Common myeloid progenitor, CD34-positive (primary cell): ENCODE measurements around the gene IGSF21.
"Not testable (repeated sequence)": the region's sequence is repeated elsewhere in the genome, so short reads cannot be mapped to it uniquely, and the experiment has no call there.

Experiments
- CTCF ChIA-PET: fragments of 350-600 bp; sonication (Branson Sonifier 250); formaldehyde crosslinking; loops from one replicate; lab custom pipeline; 2021; ENCODE audit warnings: antibody characterized with exemption; lab: Charles Lee
- POLR2A ChIA-PET: fragments of 350-600 bp; sonication (Branson Sonifier 250); formaldehyde crosslinking; loops from one replicate; lab custom pipeline; 2021; ENCODE audit warnings: antibody characterized with exemption; lab: Charles Lee
- DNase-seq, 3 donors: peaks; one replicate each; pipeline versions ENCODE4 v3.0.0 to v3.0.0-alpha.2; 2013
- H3K27ac ChIP-seq, 2 experiments: 1 replicate in 1 of 2; 2 replicates in 1 of 2; pipeline ENCODE4 v1.7.0; 2013; ENCODE audit warnings: inconsistent platforms in 2 of 2, low read length in 2 of 2, mild to moderate bottlenecking in 2 of 2, low read depth in 1 of 2, moderate library complexity in 1 of 2; ENCODE audit not compliant: severe bottlenecking in 2 of 2, insufficient read depth in 1 of 2, poor library complexity in 1 of 2
- H3K27me3 ChIP-seq, 5 experiments: replicated peaks in 2 of 5; 1 replicate in 3 of 5; 2 replicates in 2 of 5; pipeline versions ENCODE4 v1.6.1 to v1.7.0; 2013; ENCODE audit warnings: low read length in 4 of 5, mild to moderate bottlenecking in 2 of 5, moderate library complexity in 2 of 5, inconsistent platforms in 1 of 5; ENCODE audit not compliant: insufficient read depth in 5 of 5, control insufficient read depth in 4 of 5
- H3K36me3 ChIP-seq, 4 experiments: 1 replicate in 2 of 4; 2 replicates in 2 of 4; pipeline versions ENCODE4 v1.6.1 to v1.7.0; 2013; ENCODE audit warnings: low read length in 3 of 4, control low read depth in 1 of 4, mild to moderate bottlenecking in 1 of 4; ENCODE audit not compliant: control insufficient read depth in 4 of 4, insufficient read depth in 4 of 4
- H3K4me1 ChIP-seq, 4 experiments: 1 replicate in 3 of 4; 2 replicates in 1 of 4; pipeline versions ENCODE4 v1.6.1 to v1.7.1; 2013; ENCODE audit warnings: low read length in 3 of 4, mild to moderate bottlenecking in 3 of 4, control low read depth in 1 of 4, inconsistent platforms in 1 of 4, moderate library complexity in 1 of 4; ENCODE audit not compliant: control insufficient read depth in 4 of 4, insufficient read depth in 4 of 4; ENCODE audit errors: control extremely low read depth in 1 of 4
- H3K4me3 ChIP-seq, 7 experiments: 1 replicate in 4 of 7; 2 replicates in 3 of 7; pipeline versions ENCODE4 v1.5.1 to v1.7.0; 2013; ENCODE audit warnings: mild to moderate bottlenecking in 7 of 7, low read length in 6 of 7, moderate library complexity in 6 of 7, inconsistent platforms in 2 of 7, low read depth in 2 of 7, control low read depth in 1 of 7; ENCODE audit not compliant: insufficient read depth in 4 of 7, control insufficient read depth in 1 of 7; ENCODE audit errors: extremely low read depth in 1 of 7
- H3K9me3 ChIP-seq, 5 experiments: 1 replicate in 4 of 5; 2 replicates in 1 of 5; pipeline versions ENCODE4 v1.6.1 to v1.7.1; 2013; ENCODE audit warnings: low read length in 4 of 5, mild to moderate bottlenecking in 2 of 5, inconsistent platforms in 1 of 5, low read depth in 1 of 5, moderate library complexity in 1 of 5; ENCODE audit not compliant: control insufficient read depth in 4 of 5, insufficient read depth in 2 of 5; ENCODE audit errors: control extremely low read depth in 1 of 5
- WGBS: methylation state at CpG from one replicate; pipeline ENCODE4 v1.1.5; 2013; ENCODE audit not compliant: insufficient coverage; 5-methylcytosine and 5-hydroxymethylcytosine counted together

The IGSF21 gene

GRCh38 chr1:18415448-18416027 lies 307.9 kb downstream of the IGSF21 start:
- H3K4me1 ChIP-seq = no peaks in the 10 kb centered on the region
- POLR2A ChIA-PET = no interaction called here
- H3K36me3 ChIP-seq = no peaks in the 10 kb centered on the region
- H3K4me3 ChIP-seq = no peak overlapping the region
- H3K27me3 ChIP-seq = peaks cover 0 to 8% (median 0%) of the 10 kb centered on the region in 5 experiments
- H3K27ac ChIP-seq = no peak overlapping the region
- 100% methylated on average over 1 of the region's 2 CpGs for WGBS
- CTCF ChIA-PET = no interaction called here
- DNase-seq = no peak
- H3K9me3 ChIP-seq = peaks cover 0 to 21% (median 10%) of the 10 kb centered on the region in 5 experiments

GRCh38 chr1:18416126-18416525 lies 308.5 kb downstream of the IGSF21 start:
- WGBS = 64% methylated on average over 4 of the region's 5 CpGs
- CTCF ChIA-PET = not testable (repeated sequence)

DNA sequence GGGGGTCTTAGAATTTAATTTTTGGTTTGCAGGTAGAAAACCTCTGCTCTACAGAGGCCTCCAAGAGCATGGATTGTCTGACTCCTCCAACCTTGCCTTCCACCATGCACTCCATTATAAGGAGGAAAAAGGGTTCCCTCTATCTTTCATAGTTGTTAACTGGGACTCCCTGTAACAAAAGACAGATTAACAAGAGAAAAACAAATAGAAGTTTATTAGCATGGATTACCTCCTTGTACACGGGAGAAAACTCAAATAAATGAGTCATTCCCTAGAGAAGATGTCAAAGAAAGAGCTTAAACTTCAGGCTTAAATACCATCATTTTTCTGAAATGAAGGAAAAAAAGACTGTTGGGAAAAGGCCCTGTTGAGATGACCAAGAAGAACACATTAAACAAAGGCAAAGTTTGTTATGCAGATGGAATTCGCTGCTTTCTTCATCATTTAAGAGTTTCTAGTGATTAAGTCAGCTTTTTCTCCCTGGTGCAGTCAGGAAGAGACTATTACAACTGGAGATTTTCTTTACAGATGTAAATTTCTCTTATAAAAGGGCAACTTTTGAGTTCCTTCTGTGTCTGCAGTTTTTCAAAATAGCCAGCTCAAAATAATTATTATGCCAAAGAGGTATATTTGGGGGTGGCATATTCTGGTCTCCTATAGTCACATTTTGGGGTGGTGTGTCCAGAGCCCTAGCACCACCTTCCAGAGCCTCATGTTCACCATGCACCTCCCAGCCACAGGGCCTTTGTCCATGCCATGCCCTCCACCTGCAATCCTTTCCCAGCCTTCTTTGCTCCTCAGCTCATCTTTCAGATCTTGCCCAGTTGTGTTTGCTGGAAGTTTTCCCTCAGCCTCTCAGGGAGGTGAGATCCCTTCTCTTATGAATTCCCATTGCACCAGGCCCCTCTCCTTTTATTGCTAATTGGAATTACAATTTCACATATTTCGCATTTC lies 310.0 kb downstream of the IGSF21 start:
- Histone ChIP-seq H3K9me3 (peaks cover 0 to 7% (median 3%) of the 10 kb centered on the region in 5 experiments), H3K27me3 (peaks cover 0 to 9% (median 0%) of the 10 kb centered on the region in 5 experiments), H3K4me1 (no peaks in the 10 kb centered on the region), H3K27ac (no peak overlapping the region), H3K4me3 (no peak overlapping the region), H3K36me3 (no peaks in the 10 kb centered on the region)
- ChIA-PET CTCF (interaction anchor here (0.6 kb wide), 1 partner anchor 785 kb away, joined by 3 read pairs; no protein-coding TSS in a partner anchor), POLR2A (no interaction called here)
- DNase-seq = no peak
- WGBS = 83% methylated on average over 3 of the region's 3 CpGs

More at GRCh38 chr1:18416126-18416525, 308.5 kb downstream of the IGSF21 start:
- peaks cover 0 to 20% (median 10%) of the 10 kb centered on the region in 5 experiments for H3K9me3 ChIP-seq
- DNase-seq, H3K36me3 ChIP-seq, POLR2A ChIA-PET, H3K4me1 ChIP-seq, H3K4me3 ChIP-seq, H3K27ac ChIP-seq, H3K27me3 ChIP-seq: not testable (repeated sequence)

- Histone ChIP-seq H3K27me3 (peaks cover 0 to 9% (median 0%) of the 10 kb centered on the region in 5 experiments), H3K4me3 (no peak overlapping the region), H3K36me3 (no peaks in the 10 kb centered on the region), H3K9me3 (no peaks in the 10 kb centered on the region), H3K4me1 (no peaks in the 10 kb centered on the region), H3K27ac (no peak overlapping the region)
- CTCF ChIA-PET = no interaction called here
- DNase-seq = no peak
- POLR2A ChIA-PET = no interaction called here
- 90% methylated on average over 4 of the region's 6 CpGs for WGBS
Observed at GRCh38 chr1:18419113-18419844, 311.7 kb downstream of the IGSF21 start.

DNA sequence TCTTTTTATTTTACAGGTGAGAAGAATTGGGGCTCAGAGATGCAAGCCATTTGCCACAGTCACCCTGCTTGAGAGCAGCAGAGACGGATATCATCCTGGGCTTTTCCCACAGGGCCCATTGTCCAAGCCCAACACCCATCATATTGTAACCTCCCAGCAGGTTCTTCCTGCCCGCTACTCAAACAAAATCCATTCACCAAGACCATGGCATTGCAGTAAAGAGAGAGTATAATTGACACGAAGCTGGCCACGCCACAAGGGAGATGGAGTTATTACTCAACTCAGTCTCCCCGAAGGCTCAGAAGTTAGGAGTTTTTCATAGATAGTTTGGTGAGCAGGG lies 312.2 kb downstream of the IGSF21 start:
- Histone ChIP-seq H3K4me3 (no peak overlapping the region), H3K9me3 (no peaks in the 10 kb centered on the region), H3K27me3 (peaks cover 0 to 9% (median 0%) of the 10 kb centered on the region in 5 experiments), H3K36me3 (no peaks in the 10 kb centered on the region), H3K27ac (no peak overlapping the region), H3K4me1 (no peaks in the 10 kb centered on the region)
- 94% methylated on average over 4 of the region's 5 CpGs for WGBS
- no peak for DNase-seq
- ChIA-PET POLR2A (no interaction called here), CTCF (no interaction called here)

DNA sequence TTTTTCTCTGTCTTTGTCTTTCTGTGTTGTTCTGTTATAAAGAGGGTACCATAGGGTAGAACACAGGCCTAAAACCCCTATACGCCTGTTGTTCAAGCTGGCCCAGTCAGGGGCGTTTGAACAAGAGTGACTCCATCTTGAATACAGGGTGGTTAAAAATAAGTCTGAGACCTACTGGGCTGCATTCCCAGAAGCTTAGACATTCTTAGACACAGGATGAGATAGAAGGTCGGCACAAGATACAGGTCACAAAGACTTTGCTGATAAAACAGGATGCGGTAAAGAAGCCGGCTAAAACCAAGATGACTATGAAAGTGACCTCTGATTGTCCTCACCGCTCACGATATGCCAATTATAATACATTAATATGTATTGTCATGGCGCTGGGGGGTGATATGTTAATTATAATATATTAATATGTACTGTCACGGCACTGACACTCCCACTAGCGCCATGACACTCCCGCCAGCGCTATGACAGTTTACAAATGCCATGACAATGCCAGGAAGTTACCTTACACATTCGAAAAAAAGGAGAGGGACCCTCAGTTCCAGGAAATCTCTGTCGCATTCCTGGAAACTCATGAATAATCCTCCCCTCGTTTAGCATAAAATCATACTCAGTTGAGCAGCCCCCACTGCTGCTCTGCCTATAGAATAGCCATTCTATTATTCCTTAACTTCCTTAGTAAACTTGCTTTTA lies 314.6 kb downstream of the IGSF21 start:
- CTCF ChIA-PET = no interaction called here
- WGBS = 87% methylated on average over 9 of the region's 15 CpGs
- POLR2A ChIA-PET = no interaction called here

More for the DNA sequence above, 314.6 kb downstream of the IGSF21 start:
- Histone ChIP-seq H3K36me3 (no peaks in the 10 kb centered on the region), H3K4me1 (no peaks in the 10 kb centered on the region), H3K9me3 (peaks cover 0 to 9% (median 3%) of the 10 kb centered on the region in 5 experiments), H3K27me3 (peaks cover 0 to 9% (median 0%) of the 10 kb centered on the region in 5 experiments), H3K27ac (no peak overlapping the region), H3K4me3 (no peak overlapping the region)
- no peak for DNase-seq
